SU-DHL-6 (cell line): Measurements from ENCODE around the gene RPP14.

Source experiments
- H2AFZ ChIP-seq: fragments of 200-600 bp; sonication (generic); 2 replicates; pipeline ENCODE4 v1.6.1; 2014; ENCODE audit warnings: low read depth, mild to moderate bottlenecking, moderate library complexity, mixed read lengths, antibody characterized with exemption, low read length; ENCODE audit not compliant: severe bottlenecking
- H3F3A ChIP-seq: fragments of 200-600 bp; shearing (Covaris generic); 2 replicates; pipeline ENCODE4 v1.6.0; 2016; ENCODE audit warnings: antibody characterized with exemption, mild to moderate bottlenecking; ENCODE audit not compliant: insufficient read depth
- H3K27ac ChIP-seq: fragments of 200-600 bp; sonication (generic); 2 replicates; pipeline ENCODE4 v1.5.1; 2016; ENCODE audit warnings: low read depth, mild to moderate bottlenecking, low read length, moderate library complexity, mixed read lengths
- H3K27me3 ChIP-seq: fragments of 200-600 bp; sonication (generic), shearing (Covaris generic); 2 replicates; pipeline ENCODE4 v1.6.0; 2014; ENCODE audit warnings: mild to moderate bottlenecking, low read length
- H3K36me3 ChIP-seq: fragments of 200-600 bp; sonication (generic); 2 replicates; pipeline ENCODE4 v1.6.1; 2014; ENCODE audit warnings: mild to moderate bottlenecking, low read length, mixed read lengths
- H3K4me2 ChIP-seq: fragments of 300-600, 200-600 bp; shearing (Covaris generic), sonication (generic); 2 replicates; pipeline ENCODE4 v1.6.0; 2014; ENCODE audit warnings: low read length, low read depth, mild to moderate bottlenecking; ENCODE audit not compliant: poor library complexity, severe bottlenecking
- H3K4me3 ChIP-seq: fragments of 200-600 bp; sonication (generic); 2 replicates; pipeline ENCODE4 v1.5.1; 2014; ENCODE audit warnings: antibody characterized with exemption, low read length, mild to moderate bottlenecking, mixed read lengths; ENCODE audit not compliant: insufficient read depth, poor library complexity, severe bottlenecking
- H3K79me2 ChIP-seq: fragments of 200-600 bp; sonication (generic); 2 replicates; pipeline ENCODE4 v1.6.1; 2014; ENCODE audit warnings: mild to moderate bottlenecking, low read length, moderate library complexity; ENCODE audit not compliant: insufficient read depth
- H3K9ac ChIP-seq: fragments of 200-600 bp; sonication (generic); 2 replicates; pipeline ENCODE4 v1.7.0; 2014; ENCODE audit warnings: mild to moderate bottlenecking, low read length
- H3K9me2 ChIP-seq: fragments of 200-600 bp; sonication (generic); replicated peaks from 2 replicates; pipeline ENCODE4 v1.6.1; 2014; ENCODE audit warnings: low read length; ENCODE audit not compliant: insufficient read depth
- H3K9me3 ChIP-seq: fragments of 200-600 bp; sonication (generic); 2 replicates; pipeline ENCODE4 v1.6.1; 2014; ENCODE audit warnings: low read length, mixed read lengths; ENCODE audit not compliant: insufficient read depth
- H4K20me1 ChIP-seq: fragments of 200-600 bp; sonication (generic); 2 replicates; pipeline ENCODE4 v1.6.1; 2014; ENCODE audit warnings: low read depth, mild to moderate bottlenecking, antibody characterized with exemption, low read length, moderate library complexity, mixed read lengths
- EZH2phosphoT487 ChIP-seq: fragments of 200-600 bp; sonication (generic), shearing (Covaris generic); conservative IDR thresholded peaks from 2 replicates; pipeline ENCODE4 v1.6.1; 2018; ENCODE audit warnings: mild to moderate bottlenecking, antibody characterized with exemption, low read length, moderate library complexity, mixed read lengths
- TF ChIP-seq, protein P1 (sequence below): fragments of 200-600 bp; sonication (generic); IDR thresholded peaks from one replicate; pipeline ENCODE4 v1.5.1; 2017; ENCODE audit warnings: antibody characterized with exemption, mild to moderate bottlenecking, low read length, moderate library complexity; ENCODE audit not compliant: insufficient read depth, poor library complexity, severe bottlenecking

Gene RPP14

DNA sequence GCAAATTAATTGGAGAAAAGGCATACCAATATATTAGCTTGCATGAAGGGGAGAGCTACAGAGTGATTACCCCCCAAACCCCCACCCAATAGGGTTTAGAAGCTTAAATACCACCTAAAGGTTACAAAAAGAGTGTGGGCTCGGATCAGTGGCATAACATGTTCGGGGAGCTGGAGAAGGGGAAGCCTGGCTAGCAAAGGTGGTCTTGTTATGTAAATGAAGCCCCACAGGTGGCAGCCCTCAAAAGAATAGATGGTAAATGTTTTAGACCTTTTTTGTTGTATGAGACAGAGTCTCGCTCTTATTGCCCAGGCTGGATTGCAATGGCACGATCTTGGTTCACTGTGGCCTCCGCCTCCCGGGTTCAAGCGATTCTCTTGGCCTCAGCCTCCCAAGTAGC lies 15.7 kb downstream of the RPP14 start:
- Histone ChIP-seq H4K20me1 (no peaks in the 10 kb centered on the region), H3K36me3 (peaks cover 13% of the 10 kb centered on the region), H2AFZ (no peak overlapping the region), H3K27me3 (no peaks in the 10 kb centered on the region), H3K79me2 (0 out of 2 replicates have a peak, but pooled peaks cover 3% of the 10 kb centered on the region), H3K9me3 (no peaks in the 10 kb centered on the region), H3K4me2 (no peak overlapping the region), H3F3A (peaks cover 27% of the 10 kb centered on the region), H3K9ac (no peak overlapping the region), H3K27ac (no peak overlapping the region), H3K9me2 (no peaks in the 10 kb centered on the region), H3K4me3 (no peak overlapping the region)
- TF ChIP-seq EZH2phosphoT487, result no peak
- TF ChIP-seq, protein P1, sequence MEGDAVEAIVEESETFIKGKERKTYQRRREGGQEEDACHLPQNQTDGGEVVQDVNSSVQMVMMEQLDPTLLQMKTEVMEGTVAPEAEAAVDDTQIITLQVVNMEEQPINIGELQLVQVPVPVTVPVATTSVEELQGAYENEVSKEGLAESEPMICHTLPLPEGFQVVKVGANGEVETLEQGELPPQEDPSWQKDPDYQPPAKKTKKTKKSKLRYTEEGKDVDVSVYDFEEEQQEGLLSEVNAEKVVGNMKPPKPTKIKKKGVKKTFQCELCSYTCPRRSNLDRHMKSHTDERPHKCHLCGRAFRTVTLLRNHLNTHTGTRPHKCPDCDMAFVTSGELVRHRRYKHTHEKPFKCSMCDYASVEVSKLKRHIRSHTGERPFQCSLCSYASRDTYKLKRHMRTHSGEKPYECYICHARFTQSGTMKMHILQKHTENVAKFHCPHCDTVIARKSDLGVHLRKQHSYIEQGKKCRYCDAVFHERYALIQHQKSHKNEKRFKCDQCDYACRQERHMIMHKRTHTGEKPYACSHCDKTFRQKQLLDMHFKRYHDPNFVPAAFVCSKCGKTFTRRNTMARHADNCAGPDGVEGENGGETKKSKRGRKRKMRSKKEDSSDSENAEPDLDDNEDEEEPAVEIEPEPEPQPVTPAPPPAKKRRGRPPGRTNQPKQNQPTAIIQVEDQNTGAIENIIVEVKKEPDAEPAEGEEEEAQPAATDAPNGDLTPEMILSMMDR, result no peak

DNA sequence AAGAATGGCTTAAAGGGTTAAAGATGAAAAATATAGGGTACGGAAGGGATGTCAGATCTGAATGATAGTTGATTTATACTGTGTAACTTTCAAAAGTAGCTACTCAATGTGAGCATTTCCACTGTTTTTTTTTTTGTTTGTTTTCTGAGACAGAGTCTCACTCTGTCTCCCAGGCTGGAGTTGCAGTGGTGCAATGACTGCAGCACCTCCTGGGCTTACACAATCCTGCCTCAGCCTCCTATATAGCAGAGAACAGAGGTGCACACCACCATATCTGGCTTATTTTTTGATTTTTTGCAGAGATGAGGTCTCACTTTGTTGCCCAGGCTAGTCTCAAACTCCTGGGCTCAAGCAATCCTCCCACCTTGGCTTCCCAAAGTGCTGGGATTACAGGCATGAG lies 16.7 kb downstream of the RPP14 start:
- Histone ChIP-seq H2AFZ (no peak overlapping the region), H3K36me3 (0 out of 2 replicates have a peak, but pooled peaks cover 4% of the 10 kb centered on the region), H3K9me3 (no peaks in the 10 kb centered on the region), H3K4me3 (no peak overlapping the region), H3K27ac (no peak overlapping the region), H3F3A (peaks cover 19% of the 10 kb centered on the region), H3K4me2 (no peak overlapping the region), H3K27me3 (no peaks in the 10 kb centered on the region), H3K9me2 (no peaks in the 10 kb centered on the region), H3K79me2 (0 out of 2 replicates have a peak, but pooled peaks cover 3% of the 10 kb centered on the region), H4K20me1 (no peaks in the 10 kb centered on the region), H3K9ac (no peak overlapping the region)
- TF ChIP-seq, protein P1, result no peak
- TF ChIP-seq EZH2phosphoT487, result no peak

DNA sequence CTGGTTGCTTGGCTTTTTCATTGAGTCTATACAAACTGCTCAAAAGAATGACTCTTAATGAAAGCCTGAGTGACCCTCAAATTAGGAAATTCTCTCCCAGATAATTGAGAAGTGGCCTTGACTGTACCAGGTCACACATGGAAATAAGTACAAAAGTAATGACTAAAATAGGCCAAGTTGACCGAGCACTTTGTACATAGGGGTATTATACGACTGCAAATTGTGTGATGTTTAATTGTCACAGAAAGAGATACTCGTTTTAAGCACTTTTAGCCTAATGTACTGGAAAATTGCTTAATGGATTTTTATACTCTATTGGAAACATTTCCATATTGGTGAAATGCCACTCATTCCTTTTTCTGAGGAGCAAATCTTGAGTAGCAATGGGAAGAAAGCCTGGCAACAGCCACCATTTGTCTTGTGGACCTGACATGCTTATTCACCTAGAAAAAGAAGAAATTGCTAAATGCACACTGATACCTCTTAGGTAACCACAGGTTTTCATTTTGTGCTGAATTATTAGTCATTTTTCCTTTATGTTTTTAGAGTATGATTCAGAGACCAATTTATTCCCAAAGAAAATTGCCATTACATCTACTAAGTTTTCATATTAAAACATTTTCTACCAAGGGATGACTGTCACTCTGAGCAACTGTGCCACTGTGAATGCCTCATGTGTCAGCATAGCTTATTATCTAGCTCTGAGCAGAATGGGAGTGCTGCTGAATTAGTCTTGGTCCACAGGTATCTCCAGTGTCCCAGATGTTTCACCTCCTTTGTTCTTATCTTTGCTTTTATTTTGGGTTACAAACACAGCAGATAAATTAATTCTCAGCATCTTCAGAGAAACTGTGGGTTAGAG lies 17.7 kb downstream of the RPP14 start:
- H3K27ac ChIP-seq, result no peak overlapping the region
- TF ChIP-seq, protein P1, result no peak
- TF ChIP-seq EZH2phosphoT487, result no peak
- H3K27me3 ChIP-seq, result no peaks in the 10 kb centered on the region
- no peak overlapping the region for H3K9ac ChIP-seq
- H3F3A ChIP-seq, result peaks cover 19% of the 10 kb centered on the region
- 0 out of 2 replicates have a peak, but pooled peaks cover 3% of the 10 kb centered on the region for H3K79me2 ChIP-seq
- no peaks in the 10 kb centered on the region for H4K20me1 ChIP-seq
- H3K4me2 ChIP-seq, result no peak overlapping the region
- H3K4me3 ChIP-seq, result no peak overlapping the region
- H2AFZ ChIP-seq, result no peak overlapping the region
- no peaks in the 10 kb centered on the region for H3K36me3 ChIP-seq
- no peaks in the 10 kb centered on the region for H3K9me3 ChIP-seq
- no peaks in the 10 kb centered on the region for H3K9me2 ChIP-seq
